Ectodermal cell (in vitro differentiated cells): ENCODE data around the gene PLSCR4.

Source experiments
- H3K27ac ChIP-seq: 2 replicates; pipeline ENCODE4 v1.7.0; 2013; ENCODE audit warnings: mild to moderate bottlenecking, low read depth, low read length; ENCODE audit not compliant: insufficient read depth, poor library complexity, severe bottlenecking
- H3K27me3 ChIP-seq: 2 replicates; pipeline ENCODE4 v1.7.0; 2013; ENCODE audit warnings: mild to moderate bottlenecking, low read length; ENCODE audit not compliant: insufficient read depth, control insufficient read depth, poor library complexity, severe bottlenecking
- H3K36me3 ChIP-seq: one replicate; pipeline ENCODE4 v1.7.0; 2013; ENCODE audit warnings: low read length; ENCODE audit not compliant: control insufficient read depth, insufficient read depth
- H3K4me1 ChIP-seq: one replicate; pipeline ENCODE4 v1.7.0; 2013; ENCODE audit warnings: low read length; ENCODE audit not compliant: control insufficient read depth, insufficient read depth
- H3K4me3 ChIP-seq: 2 replicates; pipeline ENCODE4 v1.7.0; 2013; ENCODE audit warnings: low read depth, low read length, control low read depth; ENCODE audit not compliant: insufficient read depth
- H3K9me3 ChIP-seq: 2 replicates; pipeline ENCODE4 v1.7.0; 2013; ENCODE audit warnings: mild to moderate bottlenecking, low read length, moderate library complexity; ENCODE audit not compliant: control insufficient read depth
- WGBS, 2 experiments: methylation state at CpG; one replicate each; pipeline ENCODE4 v1.1.7; 2013; ENCODE audit warnings: missing lambda C conversion rate in 2 of 2; 5-methylcytosine and 5-hydroxymethylcytosine counted together

PLSCR4 gene

GRCh38 chr3:146177072-146177471, 73.8 kb downstream of the PLSCR4 start:
- Histone ChIP-seq H3K36me3 (no peaks in the 10 kb centered on the region), H3K9me3 (no peaks in the 10 kb centered on the region), H3K27me3 (no peaks in the 10 kb centered on the region), H3K27ac (no peak overlapping the region), H3K4me1 (no peaks in the 10 kb centered on the region), H3K4me3 (no peak overlapping the region)
- WGBS, 2 experiments, result 89 to 96% methylated on average over 3 of the region's 3 CpGs

- Histone ChIP-seq H3K4me1 (no peaks in the 10 kb centered on the region), H3K9me3 (no peaks in the 10 kb centered on the region), H3K27ac (no peak overlapping the region), H3K36me3 (no peaks in the 10 kb centered on the region), H3K4me3 (no peak overlapping the region), H3K27me3 (no peaks in the 10 kb centered on the region)
- WGBS, 2 experiments, result 95 to 96% methylated on average over 1 of the region's 1 CpG
These were observed 78.3 kb downstream of the PLSCR4 start for GRCh38 chr3:146172586-146172985.

GRCh38 chr3:146170591-146170990, 80.3 kb downstream of the PLSCR4 start:
- no peaks in the 10 kb centered on the region for H3K9me3 ChIP-seq
- H3K27me3 ChIP-seq, result no peaks in the 10 kb centered on the region
- no peaks in the 10 kb centered on the region for H3K4me1 ChIP-seq
- H3K36me3 ChIP-seq, result no peaks in the 10 kb centered on the region
- WGBS, 2 experiments, result 100% methylated on average over 1 of the region's 1 CpG; no CpG with 5 or more reads in 1 of the 2 experiments
- H3K4me3 ChIP-seq, result no peak overlapping the region
- no peak overlapping the region for H3K27ac ChIP-seq

GRCh38 chr3:146169891-146170290, 81.0 kb downstream of the PLSCR4 start:
- 87 to 88% methylated on average over 1 of the region's 1 CpG for WGBS, 2 experiments

GRCh38 chr3:146166826-146167225, 84.1 kb downstream of the PLSCR4 start:
- WGBS, 2 experiments, result 85% methylated on average over 2 to 3 of the region's 3 CpGs
- Histone ChIP-seq H3K4me3 (no peak overlapping the region), H3K27me3 (peaks cover 3% of the 10 kb centered on the region), H3K9me3 (no peaks in the 10 kb centered on the region), H3K27ac (no peak overlapping the region), H3K36me3 (no peaks in the 10 kb centered on the region), H3K4me1 (no peaks in the 10 kb centered on the region)

More at GRCh38 chr3:146169891-146170290, 81.0 kb downstream of the PLSCR4 start:
- no peak overlapping the region for H3K4me3 ChIP-seq
- no peaks in the 10 kb centered on the region for H3K4me1 ChIP-seq
- H3K27me3 ChIP-seq, result no peaks in the 10 kb centered on the region
- no peaks in the 10 kb centered on the region for H3K9me3 ChIP-seq
- no peaks in the 10 kb centered on the region for H3K36me3 ChIP-seq
- H3K27ac ChIP-seq, result no peak overlapping the region

GRCh38 chr3:146166415-146166821, 84.5 kb downstream of the PLSCR4 start:
- 89 to 92% methylated on average over 4 of the region's 4 CpGs for WGBS, 2 experiments
- Histone ChIP-seq H3K27me3 (peaks cover 7% of the 10 kb centered on the region), H3K4me3 (no peak overlapping the region), H3K27ac (no peak overlapping the region), H3K4me1 (no peaks in the 10 kb centered on the region), H3K9me3 (no peaks in the 10 kb centered on the region), H3K36me3 (no peaks in the 10 kb centered on the region)

GRCh38 chr3:146165877-146166276, 85.0 kb downstream of the PLSCR4 start:
- no peak overlapping the region for H3K4me3 ChIP-seq
- no peaks in the 10 kb centered on the region for H3K36me3 ChIP-seq
- no peak overlapping the region for H3K27ac ChIP-seq
- WGBS, 2 experiments, result 94 to 100% methylated on average over 1 of the region's 2 CpGs
- H3K27me3 ChIP-seq, result peaks cover 12% of the 10 kb centered on the region
- no peaks in the 10 kb centered on the region for H3K4me1 ChIP-seq
- H3K9me3 ChIP-seq, result no peaks in the 10 kb centered on the region

GRCh38 chr3:146164971-146165769, 85.7 kb downstream of the PLSCR4 start:
- 91% methylated on average over 7 of the region's 7 CpGs for WGBS, 2 experiments
- Histone ChIP-seq H3K9me3 (no peaks in the 10 kb centered on the region), H3K4me3 (no peak overlapping the region), H3K27me3 (peaks cover 15% of the 10 kb centered on the region), H3K27ac (no peak overlapping the region), H3K36me3 (no peaks in the 10 kb centered on the region), H3K4me1 (no peaks in the 10 kb centered on the region)

- Histone ChIP-seq H3K36me3 (no peaks in the 10 kb centered on the region), H3K27ac (no peak overlapping the region), H3K27me3 (peaks cover 15% of the 10 kb centered on the region), H3K4me1 (no peaks in the 10 kb centered on the region), H3K9me3 (no peaks in the 10 kb centered on the region), H3K4me3 (no peak overlapping the region)
These were observed 86.4 kb downstream of the PLSCR4 start for GRCh38 chr3:146164506-146164905.

- Histone ChIP-seq H3K36me3 (no peaks in the 10 kb centered on the region), H3K27ac (no peak overlapping the region), H3K4me3 (no peak overlapping the region), H3K4me1 (no peaks in the 10 kb centered on the region), H3K9me3 (no peaks in the 10 kb centered on the region), H3K27me3 (peaks cover 15% of the 10 kb centered on the region)
These were observed 86.8 kb downstream of the PLSCR4 start for GRCh38 chr3:146164071-146164470.
